HEK293 (cell line): ENCODE data around the gene PPP1CA.

Experiments
- KLF10 ChIP-seq: fragments of 450-650 bp; IDR thresholded peaks from 2 replicates; pipeline ENCODE4 v1.5.1; 2018; ENCODE audit warnings: missing biosample characterization, mild to moderate bottlenecking, missing genetic modification characterization
- MZF1 ChIP-seq: fragments of 450-650 bp; formaldehyde crosslinking; IDR thresholded peaks from 2 replicates; pipeline ENCODE4 v1.5.1; 2017; ENCODE audit warnings: missing biosample characterization, missing genetic modification characterization, borderline replicate concordance
- PRDM4 ChIP-seq: fragments of 450-650 bp; formaldehyde crosslinking; IDR thresholded peaks from 2 replicates; pipeline ENCODE4 v1.5.1; 2017; ENCODE audit warnings: missing biosample characterization, missing genetic modification characterization
- SP2 ChIP-seq: fragments of 450-650 bp; formaldehyde crosslinking; IDR thresholded peaks from 2 replicates; pipeline ENCODE4 v1.5.1; 2016; ENCODE audit warnings: missing biosample characterization, missing genetic modification characterization
- ZBTB7A ChIP-seq: fragments of 450-650 bp; formaldehyde crosslinking; IDR thresholded peaks from 2 replicates; pipeline ENCODE4 v1.5.1; 2016; ENCODE audit warnings: low read depth, missing biosample characterization, missing genetic modification characterization
- ZEB2 ChIP-seq: fragments of 450-650 bp; formaldehyde crosslinking; IDR thresholded peaks from 2 replicates; pipeline ENCODE4 v1.5.1; 2016; ENCODE audit warnings: missing biosample characterization, missing genetic modification characterization
- ZNF2 ChIP-seq: fragments of 450-650 bp; formaldehyde crosslinking; IDR thresholded peaks from 2 replicates; pipeline ENCODE4 v1.5.1; 2016; ENCODE audit warnings: missing biosample characterization, missing genetic modification characterization
- ZNF202 ChIP-seq: fragments of 450-650 bp; formaldehyde crosslinking; IDR thresholded peaks from 2 replicates; pipeline ENCODE4 v1.5.1; 2016; ENCODE audit warnings: missing biosample characterization, missing genetic modification characterization, borderline replicate concordance
- ZNF223 ChIP-seq: fragments of 450-650 bp; formaldehyde crosslinking; IDR thresholded peaks from 2 replicates; pipeline ENCODE4 v1.5.1; 2016; ENCODE audit warnings: missing biosample characterization, missing genetic modification characterization
- ZNF274 ChIP-seq, 2 experiments: fragments of 200-500 bp in 1 of 2; fragments of 450-650 bp in 1 of 2; sonication (Bioruptor generic) in 1 of 2; formaldehyde crosslinking in 1 of 2; IDR thresholded peaks; 2 replicates each; pipeline versions ENCODE4 v1.5.1 to v1.6.1; 2014 to 2016; ENCODE audit warnings: borderline replicate concordance in 1 of 2, inconsistent platforms in 1 of 2, low read length in 1 of 2, missing biosample characterization in 1 of 2, missing genetic modification characterization in 1 of 2
- ZNF521 ChIP-seq: fragments of 450-650 bp; formaldehyde crosslinking; IDR thresholded peaks from 2 replicates; pipeline ENCODE4 v1.5.1; 2017; ENCODE audit warnings: missing biosample characterization, mild to moderate bottlenecking, missing genetic modification characterization
- ZNF560 ChIP-seq: fragments of 450-650 bp; formaldehyde crosslinking; IDR thresholded peaks from 2 replicates; pipeline ENCODE4 v1.5.1; 2017; ENCODE audit warnings: missing biosample characterization, missing genetic modification characterization, borderline replicate concordance
- ZNF654 ChIP-seq: fragments of 450-650 bp; formaldehyde crosslinking; IDR thresholded peaks from 2 replicates; pipeline ENCODE4 v1.5.1; 2016; ENCODE audit warnings: low read depth, missing biosample characterization, missing genetic modification characterization
- ZNF660 ChIP-seq: fragments of 450-650 bp; IDR thresholded peaks from 2 replicates; pipeline ENCODE4 v1.5.1; 2018; ENCODE audit warnings: missing biosample characterization, mild to moderate bottlenecking, missing genetic modification characterization
- ZNF704 ChIP-seq: fragments of 450-650 bp; formaldehyde crosslinking; IDR thresholded peaks from 2 replicates; pipeline ENCODE4 v1.5.1; 2016; ENCODE audit warnings: missing biosample characterization, missing genetic modification characterization
- ZNF768 ChIP-seq: fragments of 450-650 bp; formaldehyde crosslinking; IDR thresholded peaks from 2 replicates; pipeline ENCODE4 v1.5.1; 2018; ENCODE audit warnings: missing biosample characterization, mild to moderate bottlenecking, missing genetic modification characterization
- ZNF776 ChIP-seq: fragments of 450-650 bp; formaldehyde crosslinking; IDR thresholded peaks from 2 replicates; pipeline ENCODE4 v1.5.0; 2017; ENCODE audit warnings: missing biosample characterization, missing genetic modification characterization, borderline replicate concordance
- TF ChIP-seq, protein P1 (sequence below): fragments of 450-650 bp; formaldehyde crosslinking; IDR thresholded peaks from 2 replicates; pipeline ENCODE4 v1.5.1; 2016; ENCODE audit warnings: missing biosample characterization, missing genetic modification characterization
- TF ChIP-seq, protein P2 (sequence below): fragments of 450-650 bp; formaldehyde crosslinking; IDR thresholded peaks from 2 replicates; pipeline ENCODE4 v1.5.1; 2016; ENCODE audit warnings: missing biosample characterization, missing genetic modification characterization
- TF ChIP-seq, protein P3 (sequence below): fragments of 450-650 bp; IDR thresholded peaks from 2 replicates; pipeline ENCODE4 v1.5.1; 2018; ENCODE audit warnings: missing biosample characterization, mild to moderate bottlenecking, missing genetic modification characterization

Gene PPP1CA

DNA sequence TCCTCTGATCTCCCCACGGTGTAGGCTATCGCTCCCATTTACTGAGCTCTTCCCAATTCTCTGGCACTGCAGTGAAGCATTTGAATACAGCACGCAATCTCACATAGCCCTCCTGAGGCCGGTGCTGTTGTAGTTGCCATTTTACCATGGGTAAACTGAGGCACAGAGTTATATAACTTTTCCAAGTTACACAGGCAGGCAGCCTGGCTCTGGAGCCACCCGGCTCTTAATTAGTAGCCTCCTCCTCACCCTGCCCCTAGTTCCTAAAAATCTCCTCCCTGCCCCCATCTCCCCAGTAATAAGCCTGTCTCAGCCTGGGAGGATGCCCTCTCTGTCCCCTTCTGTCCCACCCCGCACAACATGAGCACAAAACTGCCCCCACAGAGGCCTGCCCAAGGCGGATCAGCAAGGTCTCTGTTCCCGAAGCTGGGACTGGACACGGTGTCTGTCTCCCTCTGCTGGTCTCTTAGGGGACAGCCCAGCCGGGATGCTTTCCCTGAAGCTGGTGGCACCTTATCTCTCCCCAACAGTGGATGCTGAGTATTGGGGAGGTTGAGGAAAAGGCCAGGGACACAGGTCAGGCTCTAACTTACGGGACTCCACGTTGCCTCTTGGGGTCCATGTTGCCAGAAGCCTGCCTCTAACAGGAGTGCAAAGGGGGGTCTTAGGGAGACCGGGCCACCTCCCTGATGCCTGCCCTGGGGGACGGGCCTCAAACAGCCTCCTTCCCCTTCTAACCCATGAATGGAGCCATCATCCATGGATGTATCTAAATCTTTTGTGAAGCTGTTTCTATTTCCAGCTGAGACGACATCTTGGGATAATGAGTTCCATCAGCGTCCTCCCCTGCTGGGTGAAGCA lies 19.2 kb downstream of the PPP1CA start (continued):
- TF ChIP-seq ZBTB7A (tag by site-specific recombination) (no peak), KLF10 (tag by site-specific recombination) (no peak), ZNF660 (0 out of 2 replicates have a peak, but pooled peaks have one; percentile 31), ZNF776 (tag by site-specific recombination) (no peak), ZNF202 (tag by site-specific recombination) (no peak), ZNF560 (no peak), ZNF274 (IDR thresholded peaks at IDR 0.05; ENCODE audit: low read length) (no peak), ZNF274 (tag by site-specific recombination; IDR thresholded peaks at IDR 0.05; ENCODE audit: borderline replicate concordance) (no peak), ZNF223 (tag by site-specific recombination) (no peak), PRDM4 (tag by site-specific recombination) (no peak), ZEB2 (no peak), ZNF654 (peak; percentile 91), SP2 (tag by site-specific recombination) (no peak), ZNF704 (tag by site-specific recombination) (no peak), ZNF2 (tag by site-specific recombination) (0 out of 2 replicates have a peak, but pooled peaks have one; percentile 47), MZF1 (tag by site-specific recombination) (no peak), ZNF521 (tag by site-specific recombination) (no peak), ZNF768 (tag by site-specific recombination) (peak; percentile 100)
- TF ChIP-seq, protein P1, sequence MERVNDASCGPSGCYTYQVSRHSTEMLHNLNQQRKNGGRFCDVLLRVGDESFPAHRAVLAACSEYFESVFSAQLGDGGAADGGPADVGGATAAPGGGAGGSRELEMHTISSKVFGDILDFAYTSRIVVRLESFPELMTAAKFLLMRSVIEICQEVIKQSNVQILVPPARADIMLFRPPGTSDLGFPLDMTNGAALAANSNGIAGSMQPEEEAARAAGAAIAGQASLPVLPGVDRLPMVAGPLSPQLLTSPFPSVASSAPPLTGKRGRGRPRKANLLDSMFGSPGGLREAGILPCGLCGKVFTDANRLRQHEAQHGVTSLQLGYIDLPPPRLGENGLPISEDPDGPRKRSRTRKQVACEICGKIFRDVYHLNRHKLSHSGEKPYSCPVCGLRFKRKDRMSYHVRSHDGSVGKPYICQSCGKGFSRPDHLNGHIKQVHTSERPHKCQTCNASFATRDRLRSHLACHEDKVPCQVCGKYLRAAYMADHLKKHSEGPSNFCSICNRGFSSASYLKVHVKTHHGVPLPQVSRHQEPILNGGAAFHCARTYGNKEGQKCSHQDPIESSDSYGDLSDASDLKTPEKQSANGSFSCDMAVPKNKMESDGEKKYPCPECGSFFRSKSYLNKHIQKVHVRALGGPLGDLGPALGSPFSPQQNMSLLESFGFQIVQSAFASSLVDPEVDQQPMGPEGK: peak; percentile 42; the same call in 1 of the 2 replicates
- TF ChIP-seq, protein P2, sequence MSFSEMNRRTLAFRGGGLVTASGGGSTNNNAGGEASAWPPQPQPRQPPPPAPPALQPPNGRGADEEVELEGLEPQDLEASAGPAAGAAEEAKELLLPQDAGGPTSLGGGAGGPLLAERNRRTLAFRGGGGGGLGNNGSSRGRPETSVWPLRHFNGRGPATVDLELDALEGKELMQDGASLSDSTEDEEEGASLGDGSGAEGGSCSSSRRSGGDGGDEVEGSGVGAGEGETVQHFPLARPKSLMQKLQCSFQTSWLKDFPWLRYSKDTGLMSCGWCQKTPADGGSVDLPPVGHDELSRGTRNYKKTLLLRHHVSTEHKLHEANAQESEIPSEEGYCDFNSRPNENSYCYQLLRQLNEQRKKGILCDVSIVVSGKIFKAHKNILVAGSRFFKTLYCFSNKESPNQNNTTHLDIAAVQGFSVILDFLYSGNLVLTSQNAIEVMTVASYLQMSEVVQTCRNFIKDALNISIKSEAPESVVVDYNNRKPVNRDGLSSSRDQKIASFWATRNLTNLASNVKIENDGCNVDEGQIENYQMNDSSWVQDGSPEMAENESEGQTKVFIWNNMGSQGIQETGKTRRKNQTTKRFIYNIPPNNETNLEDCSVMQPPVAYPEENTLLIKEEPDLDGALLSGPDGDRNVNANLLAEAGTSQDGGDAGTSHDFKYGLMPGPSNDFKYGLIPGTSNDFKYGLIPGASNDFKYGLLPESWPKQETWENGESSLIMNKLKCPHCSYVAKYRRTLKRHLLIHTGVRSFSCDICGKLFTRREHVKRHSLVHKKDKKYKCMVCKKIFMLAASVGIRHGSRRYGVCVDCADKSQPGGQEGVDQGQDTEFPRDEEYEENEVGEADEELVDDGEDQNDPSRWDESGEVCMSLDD: no peak
- TF ChIP-seq, protein P3, sequence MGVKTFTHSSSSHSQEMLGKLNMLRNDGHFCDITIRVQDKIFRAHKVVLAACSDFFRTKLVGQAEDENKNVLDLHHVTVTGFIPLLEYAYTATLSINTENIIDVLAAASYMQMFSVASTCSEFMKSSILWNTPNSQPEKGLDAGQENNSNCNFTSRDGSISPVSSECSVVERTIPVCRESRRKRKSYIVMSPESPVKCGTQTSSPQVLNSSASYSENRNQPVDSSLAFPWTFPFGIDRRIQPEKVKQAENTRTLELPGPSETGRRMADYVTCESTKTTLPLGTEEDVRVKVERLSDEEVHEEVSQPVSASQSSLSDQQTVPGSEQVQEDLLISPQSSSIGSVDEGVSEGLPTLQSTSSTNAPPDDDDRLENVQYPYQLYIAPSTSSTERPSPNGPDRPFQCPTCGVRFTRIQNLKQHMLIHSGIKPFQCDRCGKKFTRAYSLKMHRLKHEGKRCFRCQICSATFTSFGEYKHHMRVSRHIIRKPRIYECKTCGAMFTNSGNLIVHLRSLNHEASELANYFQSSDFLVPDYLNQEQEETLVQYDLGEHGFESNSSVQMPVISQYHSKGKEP (tag by site-specific recombination): no peak
